Stimulated activated CD8-positive, alpha-beta memory T cell treated with anti-CD3 and anti-CD28 coated beads, Interleukin-4, amount 100 ng/mL, for 1 hour (primary cell): Measurements from ENCODE around the gene PDGFB.
"Not testable (repeated sequence)": the region's sequence is repeated elsewhere in the genome, so short reads cannot be mapped to it uniquely, and the experiment has no call there.

Experiments used
- DNase-seq, 2 donors: peaks; one replicate each; pipeline ENCODE4 v3.0.0-alpha.2; 2020; ENCODE audit warnings: low read depth in 2 of 2, low spot score in 1 of 2

Gene PDGFB

DNA sequence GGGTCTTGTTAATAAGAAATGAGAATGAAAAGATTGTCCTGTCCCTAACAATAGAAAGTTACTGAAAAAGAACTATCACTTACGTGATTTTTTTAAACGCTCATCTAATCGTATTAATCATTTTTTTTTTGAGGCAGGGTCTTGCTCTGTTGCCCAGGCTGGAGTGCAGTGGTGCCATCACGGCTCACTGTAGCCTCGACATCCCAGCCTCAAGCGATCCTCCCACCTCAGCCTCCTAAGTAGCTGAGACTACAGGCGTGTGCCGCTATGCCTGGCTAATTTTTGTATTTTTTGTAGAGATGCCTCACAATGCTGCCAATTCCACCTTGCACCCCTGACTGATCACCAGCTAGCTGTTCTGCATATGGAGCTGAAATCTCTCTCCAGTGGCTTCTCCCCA lies 15.7 kb downstream of the PDGFB start:
- no peak for DNase-seq

DNA sequence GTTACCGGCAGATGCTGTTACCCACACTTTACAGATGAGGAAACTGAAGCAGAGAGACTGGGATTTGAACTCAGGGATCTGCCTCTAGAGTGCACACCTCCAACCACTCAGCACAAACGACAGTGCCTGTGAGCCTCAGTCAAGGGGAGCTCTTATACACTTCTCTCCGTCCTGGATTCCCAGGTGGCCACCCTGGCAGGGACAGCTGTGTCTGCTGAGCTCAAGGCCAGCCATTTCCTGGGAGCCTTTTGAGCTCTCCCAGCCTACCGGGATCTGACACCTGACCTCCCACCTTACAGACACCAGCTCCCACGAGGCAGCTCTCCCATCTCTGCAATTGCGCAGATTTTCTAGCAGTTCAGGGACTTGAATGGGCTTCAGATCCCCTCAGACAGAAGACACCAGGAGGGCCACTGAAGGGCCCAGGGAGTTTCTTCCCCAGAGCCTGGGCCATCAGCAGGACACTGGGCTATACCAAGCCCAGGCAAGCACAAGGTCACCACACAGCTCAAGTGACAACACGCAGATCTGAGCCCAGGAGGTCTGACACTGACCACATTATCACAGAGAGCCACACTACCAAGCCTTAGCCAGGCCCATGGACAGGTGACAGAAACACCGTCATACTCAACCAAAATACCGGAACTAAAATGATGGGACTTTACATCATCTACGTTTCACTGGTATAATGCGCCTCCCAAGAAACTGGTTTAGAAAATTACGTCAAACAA lies 17.1 kb downstream of the PDGFB start:
- DNase-seq, result no peak

DNA sequence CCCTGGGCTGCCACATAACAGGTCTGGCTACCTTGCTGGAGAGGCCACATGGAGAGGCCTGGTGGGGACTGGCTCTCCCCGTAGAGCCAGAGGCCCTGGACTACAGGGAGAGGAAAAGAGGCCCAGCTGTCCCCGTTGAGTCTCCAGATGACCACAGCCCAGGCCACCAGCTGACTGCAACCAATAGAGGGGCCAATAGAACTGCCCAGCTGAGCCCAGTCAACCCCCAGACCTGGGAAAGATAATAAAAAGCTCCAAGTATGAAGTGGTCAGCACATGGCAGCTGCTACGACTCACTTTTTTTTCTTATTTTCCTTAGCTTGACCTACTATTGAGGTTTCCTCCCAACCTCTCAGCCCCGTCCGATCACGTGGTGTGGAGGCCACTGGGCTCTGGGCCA lies 18.4 kb downstream of the PDGFB start:
- DNase-seq, result no peak

DNA sequence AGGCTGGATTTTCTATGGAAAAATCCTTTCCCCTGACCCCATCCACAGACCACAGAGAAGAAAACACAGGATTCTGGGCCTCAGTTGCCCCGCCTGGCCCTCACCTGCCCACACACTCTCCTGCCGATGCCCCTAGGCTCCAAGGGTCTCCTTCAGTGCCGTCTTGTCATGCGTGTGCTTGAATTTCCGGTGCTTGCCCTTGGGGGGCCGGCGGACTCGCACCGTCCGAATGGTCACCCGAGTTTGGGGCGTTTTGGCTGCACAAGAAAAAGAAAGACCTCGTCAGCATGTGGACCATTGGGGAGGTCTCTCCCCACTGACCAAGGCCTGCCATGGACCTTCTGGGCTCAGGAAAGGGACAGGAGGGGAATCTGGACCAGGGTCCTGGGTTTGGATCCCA lies 19.2 kb downstream of the PDGFB start:
- DNase-seq, result no peak

DNA sequence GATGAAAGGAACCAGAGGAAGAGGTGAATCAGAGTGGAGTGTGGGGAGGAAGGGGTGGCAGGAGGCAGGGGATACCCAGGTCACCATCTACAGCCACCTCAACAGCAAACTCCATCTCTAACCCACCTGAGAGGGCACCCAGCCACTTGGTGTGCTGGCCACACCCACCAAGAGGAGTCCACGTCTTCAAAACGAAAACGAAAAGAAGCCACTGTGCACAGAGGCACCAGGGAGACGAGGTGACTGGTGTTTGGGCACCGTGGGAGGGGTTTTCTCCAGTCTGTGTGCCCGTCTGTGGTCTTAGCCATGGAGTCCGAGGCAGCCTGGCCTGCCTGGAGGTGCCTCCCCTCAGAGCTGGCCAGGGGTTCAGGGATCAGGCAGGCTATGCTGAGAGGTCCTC lies 20.2 kb downstream of the PDGFB start:
- DNase-seq, result no peak

DNA sequence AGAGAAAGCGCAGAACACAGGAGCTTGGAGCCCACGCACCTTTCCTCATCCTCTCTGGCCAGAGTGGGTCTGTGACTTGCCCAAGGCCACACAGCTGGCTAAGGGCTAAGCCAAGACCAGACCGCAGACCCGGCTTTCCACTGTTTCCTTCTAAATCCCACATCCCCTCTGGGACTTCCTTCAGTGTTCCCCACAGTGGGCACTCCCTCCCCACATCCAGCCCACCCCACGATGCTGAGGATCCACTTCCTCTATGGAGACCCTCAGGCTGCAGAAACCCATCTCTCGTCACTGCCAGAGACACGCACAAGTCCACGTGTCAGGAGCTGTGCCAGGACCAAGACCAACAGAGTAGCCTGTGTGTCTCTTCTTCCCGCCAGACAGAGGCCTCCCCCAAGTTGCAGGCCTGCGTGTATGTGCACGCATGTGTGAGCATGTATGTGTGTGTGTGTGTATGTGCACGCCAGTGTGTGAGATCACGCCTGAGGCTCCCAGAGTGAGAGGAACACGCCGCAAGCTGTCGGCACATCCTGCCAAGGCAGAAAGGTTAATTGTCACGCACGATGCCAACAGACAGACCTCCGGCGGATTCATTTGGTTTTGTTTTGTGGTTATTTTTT lies 21.6 kb downstream of the PDGFB start:
- no peak for DNase-seq

DNA sequence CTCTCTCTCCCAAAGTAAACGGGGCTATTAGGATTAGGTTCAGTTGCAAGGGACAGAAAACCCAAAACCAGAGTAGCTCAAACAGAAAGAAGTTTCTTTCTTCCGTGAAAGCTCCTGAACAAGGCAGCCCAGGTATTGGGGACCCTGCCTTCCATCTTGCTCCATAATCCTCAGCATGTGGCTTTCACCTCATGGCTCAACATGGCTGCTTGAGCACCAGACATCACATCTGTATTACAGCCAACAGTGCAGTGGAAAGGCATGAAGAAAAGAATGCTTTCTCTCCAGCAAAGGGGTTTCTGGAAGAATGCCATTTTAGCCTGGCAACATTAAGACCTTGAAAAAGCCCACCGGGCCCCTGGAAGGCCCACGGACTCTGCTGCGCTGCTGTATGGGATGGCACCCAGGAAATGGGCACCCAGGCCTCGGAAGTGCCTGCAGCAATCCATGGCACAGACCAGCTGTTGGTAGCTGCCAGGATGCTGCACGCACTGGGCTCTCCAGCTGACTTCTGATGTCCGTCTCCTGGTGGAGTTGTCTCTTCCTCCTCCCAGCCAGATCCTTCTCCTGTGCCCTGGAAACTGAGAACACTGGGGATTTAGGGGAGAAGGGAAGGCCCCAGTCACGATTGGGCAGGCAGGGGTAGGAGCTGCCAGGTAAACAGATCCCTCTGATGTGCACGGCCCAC lies 22.6 kb downstream of the PDGFB start:
- no peak for DNase-seq

DNA sequence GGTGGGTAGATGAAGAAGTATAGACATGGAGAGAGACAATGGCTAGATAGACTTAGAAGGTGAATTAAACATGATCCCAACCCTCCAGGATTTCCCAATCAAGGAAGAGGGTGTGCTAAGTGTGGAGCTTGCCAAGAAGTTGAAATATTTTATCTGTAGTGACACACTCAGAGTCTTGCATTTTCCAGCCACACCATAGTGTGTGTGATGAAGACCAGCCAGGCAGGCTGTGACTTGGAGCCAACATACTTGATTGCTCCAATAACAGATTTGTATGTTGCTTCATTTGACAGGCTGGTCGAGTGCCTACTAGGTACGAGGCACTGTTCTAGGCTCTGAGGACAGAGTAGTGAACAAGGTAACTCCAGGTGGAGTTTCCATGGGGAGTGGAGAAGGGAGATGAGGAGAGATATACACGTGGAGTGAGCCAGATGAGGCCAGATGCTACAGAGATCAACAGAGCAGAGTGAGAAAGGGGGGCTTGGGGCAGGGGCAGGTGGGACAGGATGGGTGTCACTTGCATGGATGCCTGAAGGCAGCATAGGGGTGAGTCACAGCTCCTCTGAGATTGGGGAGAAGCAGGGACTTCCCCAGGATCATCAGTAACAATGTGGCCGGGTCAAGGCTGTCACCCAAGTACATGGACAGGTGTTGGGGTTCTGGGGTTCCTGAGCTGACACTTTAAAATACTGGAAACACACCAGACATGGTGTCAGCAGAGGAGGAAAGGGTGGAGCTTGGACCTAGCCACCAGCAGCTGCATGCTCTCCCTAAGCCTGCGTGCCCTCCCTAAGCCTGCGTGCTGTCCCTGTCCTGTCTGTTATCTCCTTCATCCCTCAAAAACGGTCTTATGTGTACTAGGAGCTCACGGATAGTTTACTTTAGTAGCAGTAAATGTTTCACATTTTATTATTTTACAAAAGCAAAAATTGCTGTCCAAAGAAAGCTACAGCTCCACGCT lies 23.6 kb downstream of the PDGFB start:
- no peak for DNase-seq

DNA sequence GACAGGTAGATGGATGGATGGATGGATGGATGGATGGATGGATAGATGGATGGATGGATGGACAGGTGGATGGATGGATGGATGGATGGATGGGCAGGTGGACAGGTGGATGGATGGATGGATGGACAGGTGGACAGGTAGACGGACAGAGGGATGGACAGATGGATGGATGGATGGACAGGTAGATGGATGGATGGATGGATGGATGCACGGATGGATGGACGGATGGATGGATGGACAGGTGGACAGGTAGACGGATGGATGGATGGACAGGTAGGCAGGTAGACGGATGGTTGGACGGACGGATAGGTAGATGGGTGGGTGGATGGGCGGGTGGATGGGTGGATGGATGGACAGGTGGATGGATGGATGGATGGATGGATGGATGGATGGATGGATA lies 24.3 kb downstream of the PDGFB start:
- DNase-seq, result no peak

DNA sequence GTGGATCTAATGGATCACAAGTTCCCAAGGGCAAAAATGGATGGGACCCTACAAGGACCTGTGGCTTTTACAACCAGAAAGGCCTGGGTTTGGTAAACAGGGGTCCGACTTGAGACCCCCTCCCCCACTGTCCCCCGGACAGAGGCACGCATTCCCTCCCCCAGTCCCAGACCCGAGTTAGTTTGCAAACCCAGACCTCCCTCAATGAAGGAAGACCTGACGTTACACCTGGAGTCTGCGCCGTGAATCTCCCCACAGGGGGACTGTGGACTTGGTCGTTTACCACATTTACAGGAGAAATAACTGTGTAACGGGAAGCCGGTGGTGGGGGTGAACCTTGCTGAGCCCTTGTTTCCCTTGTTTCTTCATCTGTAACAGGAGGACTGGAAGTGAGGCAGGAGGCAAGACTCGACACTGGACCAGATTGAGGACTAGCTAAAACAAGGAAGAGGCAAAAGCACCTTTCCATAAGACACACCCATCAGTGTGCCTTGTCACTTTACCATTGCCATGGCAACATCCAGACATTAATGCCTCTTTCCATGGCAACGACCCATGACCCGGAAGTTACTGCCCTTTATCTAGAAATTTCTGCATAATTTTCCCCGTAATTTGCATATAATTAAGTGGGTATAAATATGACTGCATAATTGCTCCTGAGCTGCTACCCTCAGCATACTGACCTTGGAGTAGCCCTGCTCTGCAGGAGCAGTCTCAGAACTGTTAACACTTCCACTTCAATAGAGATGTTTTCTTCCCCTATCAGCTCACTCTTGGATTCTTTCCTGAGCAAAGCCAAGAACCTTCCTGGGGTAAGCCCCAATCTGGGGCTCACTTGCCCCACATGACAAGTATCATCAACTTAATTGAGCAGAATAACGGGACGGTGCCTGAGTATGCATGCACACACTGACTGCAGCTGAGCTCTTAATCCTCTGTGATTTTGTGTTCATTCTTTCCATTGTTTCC lies 25.4 kb downstream of the PDGFB start:
- DNase-seq, result no peak

DNA sequence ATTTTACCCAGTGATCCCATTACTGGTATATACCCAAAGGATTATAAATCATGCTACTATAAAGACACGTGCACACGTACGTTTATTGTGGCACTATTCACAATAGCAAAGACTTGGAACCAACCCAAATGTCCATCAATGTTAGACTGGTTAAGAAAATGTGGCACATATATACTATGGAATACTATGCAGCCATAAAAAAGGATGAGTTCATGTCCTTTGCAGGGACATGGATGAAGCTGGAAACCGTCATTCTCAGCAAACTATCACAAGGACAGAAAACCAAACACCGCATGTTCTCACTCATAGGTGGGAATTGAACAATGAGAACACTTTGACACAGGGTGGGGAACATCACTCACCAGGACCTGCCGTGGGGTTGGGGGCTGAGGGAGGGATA lies 26.4 kb downstream of the PDGFB start:
- DNase-seq, result not testable (repeated sequence)

DNA sequence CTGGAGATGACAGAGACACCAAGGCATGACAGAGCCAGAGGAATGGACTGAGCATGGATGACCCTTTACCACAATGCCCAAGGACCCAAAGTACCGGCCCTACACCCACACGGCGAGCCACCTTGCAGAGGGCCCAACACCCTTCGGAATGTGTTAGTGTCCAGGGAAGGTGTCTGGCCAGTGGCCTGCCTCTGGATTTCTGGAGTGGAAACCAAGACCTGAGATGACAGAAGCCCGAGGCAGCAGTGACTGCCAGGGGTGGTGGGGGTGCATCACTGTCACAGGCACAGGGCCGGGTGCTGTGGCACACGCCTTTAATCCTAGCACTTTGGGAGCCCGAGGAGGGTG lies 28.7 kb downstream of the PDGFB start:
- no peak for DNase-seq

DNA sequence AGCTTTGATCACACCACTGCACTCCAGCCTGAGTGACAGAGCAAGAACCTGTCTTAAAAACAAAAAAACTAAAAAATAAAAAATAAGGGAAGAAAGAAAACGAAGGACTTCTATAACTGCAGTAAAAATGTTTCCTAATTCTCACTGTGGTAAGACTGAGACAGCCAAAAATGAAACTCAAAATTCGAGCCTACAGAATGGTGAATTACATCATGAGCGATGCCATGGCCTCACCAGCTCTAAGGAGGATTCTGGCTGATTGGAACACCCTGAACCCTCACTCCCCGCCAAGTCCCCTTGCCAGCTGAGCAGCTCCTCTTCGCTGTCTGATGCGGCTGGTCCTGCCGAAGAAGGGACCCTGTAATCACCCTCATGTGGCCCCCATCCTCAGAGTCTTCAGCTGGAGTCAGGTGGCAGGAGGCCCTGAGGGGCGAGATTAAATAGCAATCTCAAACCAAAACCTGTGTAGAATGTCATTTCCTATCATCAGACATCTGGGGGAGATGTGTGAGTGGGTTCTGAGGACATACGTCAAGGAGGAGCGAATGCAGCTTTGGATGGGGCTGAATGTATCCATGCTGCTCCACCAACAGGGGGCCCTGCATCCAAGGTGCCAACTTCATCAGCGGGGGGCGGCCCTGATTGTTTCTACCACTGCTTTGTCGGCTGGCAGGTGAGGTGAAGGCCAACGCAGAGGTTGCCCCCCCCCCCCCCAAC lies 29.2 kb downstream of the PDGFB start:
- DNase-seq, result no peak

DNA sequence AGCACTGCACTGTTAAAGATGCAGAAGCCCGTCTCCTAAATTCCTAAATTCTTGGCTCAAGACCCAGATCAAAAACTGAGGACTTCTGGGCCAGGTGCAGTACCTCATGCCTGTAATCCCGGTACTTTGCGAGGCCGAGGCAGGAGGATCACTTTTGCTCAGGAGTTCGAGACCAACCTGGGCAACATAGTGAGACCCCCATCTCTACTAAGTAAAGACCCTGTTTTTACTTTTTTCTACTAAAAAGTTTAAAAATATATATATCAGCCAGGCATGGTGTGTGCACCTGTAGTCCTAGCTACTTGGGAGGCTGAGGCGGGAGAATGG lies 29.7 kb downstream of the PDGFB start:
- DNase-seq, result no peak

DNA sequence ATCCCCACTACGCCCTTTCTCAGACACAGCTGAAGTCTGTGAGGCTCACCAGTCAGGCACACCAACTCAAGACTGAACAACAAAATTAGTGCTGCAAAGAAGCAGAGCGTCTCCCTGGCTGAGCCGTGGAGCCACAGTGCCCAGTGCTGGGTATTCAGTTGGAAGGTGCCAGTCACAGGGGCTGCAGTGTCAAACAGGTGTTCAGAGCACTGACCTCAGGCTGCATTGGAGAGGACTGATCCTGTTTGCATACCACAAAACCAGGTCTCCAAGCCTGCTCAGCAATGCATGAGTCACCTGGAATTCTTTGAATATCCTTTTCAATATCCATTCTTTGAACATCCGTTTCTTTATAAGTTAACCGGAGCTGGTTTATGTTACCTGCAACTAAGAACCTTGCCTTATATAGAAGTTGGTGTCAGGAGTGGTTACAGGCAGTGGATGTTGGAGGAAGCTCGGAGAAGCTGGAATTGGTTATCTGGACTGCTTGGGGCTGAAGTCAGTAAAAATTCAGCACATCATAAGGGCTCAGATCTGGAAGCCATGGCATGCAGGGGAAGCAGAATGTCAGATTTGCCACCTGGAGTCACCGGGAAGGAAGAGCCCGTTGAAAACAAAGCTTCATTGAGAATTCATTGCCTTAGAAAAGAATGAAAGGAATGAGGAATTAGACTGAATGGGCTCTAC lies 30.3 kb downstream of the PDGFB start:
- DNase-seq, result no peak

DNA sequence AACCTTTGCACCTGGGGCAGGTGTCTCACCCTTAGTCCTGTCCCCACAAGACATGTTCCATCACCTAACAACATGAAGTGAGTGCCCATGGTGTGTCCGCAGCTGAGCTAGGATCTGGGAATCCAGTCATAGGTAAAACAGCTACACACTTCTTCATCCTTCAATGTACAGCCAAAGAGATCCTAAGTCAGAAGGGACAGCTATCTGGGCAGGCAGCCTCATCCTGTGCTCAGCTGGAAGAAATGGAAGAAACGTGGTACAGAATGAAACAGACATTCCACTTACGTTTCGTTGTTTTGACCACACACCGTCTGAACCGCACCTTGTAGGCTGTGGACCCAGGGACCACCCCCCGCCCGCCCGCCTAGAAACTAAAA lies 30.8 kb downstream of the PDGFB start:
- no peak for DNase-seq

DNA sequence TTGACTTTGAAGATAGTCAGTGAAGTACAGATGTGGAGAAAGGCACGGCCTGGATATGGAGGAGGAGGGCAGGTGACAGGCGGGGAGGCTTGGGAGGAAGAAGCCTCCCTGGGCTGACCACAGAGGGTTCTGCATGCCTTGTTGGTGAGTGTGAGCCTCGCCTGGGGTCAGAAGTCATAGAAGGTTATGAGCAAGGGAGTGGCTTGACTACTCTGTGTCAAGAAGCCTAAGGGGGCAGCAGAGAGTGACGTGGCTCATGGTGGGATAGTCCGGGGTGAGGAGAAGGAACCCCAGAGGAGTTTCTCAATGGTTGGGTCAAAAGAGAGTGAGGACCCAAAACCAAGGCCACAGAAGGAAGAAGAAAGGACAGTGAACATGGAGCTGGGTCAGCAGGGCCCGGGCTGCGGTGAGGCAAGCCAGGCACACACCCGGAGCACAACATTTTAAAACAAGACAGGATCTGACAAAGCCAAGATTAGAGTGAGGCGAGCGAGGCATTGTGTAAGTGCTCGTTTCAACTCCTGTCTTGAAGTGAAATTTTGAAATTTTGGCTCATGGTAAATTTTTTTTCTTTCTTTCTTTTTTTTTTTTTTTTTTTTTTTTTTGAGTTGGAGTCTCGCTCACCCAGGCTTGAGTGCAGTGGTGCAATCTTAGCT lies 31.9 kb downstream of the PDGFB start:
- DNase-seq, result no peak

DNA sequence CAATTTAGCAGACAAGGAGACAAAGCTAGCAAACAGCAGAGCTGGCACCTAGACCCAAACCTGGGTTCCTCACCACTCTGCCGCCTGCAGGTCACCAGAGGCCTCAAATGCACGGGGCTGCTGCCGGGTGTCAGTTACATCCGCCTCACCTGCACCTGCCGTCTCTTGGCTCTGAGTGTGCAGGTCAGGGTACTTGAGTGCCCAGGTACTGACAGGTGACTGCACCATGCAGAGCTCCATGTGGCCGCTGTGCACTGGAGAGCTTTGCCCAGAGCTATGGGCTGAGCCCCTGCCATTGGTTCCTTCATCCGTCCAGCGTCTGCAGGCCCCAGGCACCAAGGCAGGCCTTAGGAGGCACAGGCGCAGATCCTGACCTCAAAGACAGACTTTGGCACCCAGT lies 35.0 kb downstream of the PDGFB start:
- no peak for DNase-seq
